Lower leg skin (tissue), 3 donors: ENCODE data around the gene RASSF6.

Source experiments
- CTCF ChIP-seq, 3 donors: fragments of 450-650 bp; IDR thresholded peaks; one replicate each; pipeline ENCODE4 v1.5.1; 2016; ENCODE audit warnings: antibody characterized with exemption in 3 of 3, mild to moderate bottlenecking in 3 of 3, moderate library complexity in 2 of 3
- POLR2A ChIP-seq, 2 donors: fragments of 450-650 bp; IDR thresholded peaks; one replicate each; pipeline ENCODE4 v1.6.1; 2016 to 2017; ENCODE audit warnings: antibody characterized with exemption in 2 of 2, mild to moderate bottlenecking in 1 of 2, moderate library complexity in 1 of 2

GRCh38 chr4:73608689-73609594, 11.3 kb downstream of the RASSF6 start:
- no peak for TF ChIP-seq POLR2A (IDR thresholded peaks at IDR 0.05)
- TF ChIP-seq CTCF (IDR thresholded peaks at IDR 0.05) = no peak
